IPS DF 19.7 (cell line): ENCODE measurements around the gene ZNF367.

Experiments
- DNase-seq: peaks from one replicate; pipeline ENCODE4 v3.0.0-alpha.2; 2013; ENCODE audit warnings: low read depth, low spot score

The ZNF367 gene

DNA sequence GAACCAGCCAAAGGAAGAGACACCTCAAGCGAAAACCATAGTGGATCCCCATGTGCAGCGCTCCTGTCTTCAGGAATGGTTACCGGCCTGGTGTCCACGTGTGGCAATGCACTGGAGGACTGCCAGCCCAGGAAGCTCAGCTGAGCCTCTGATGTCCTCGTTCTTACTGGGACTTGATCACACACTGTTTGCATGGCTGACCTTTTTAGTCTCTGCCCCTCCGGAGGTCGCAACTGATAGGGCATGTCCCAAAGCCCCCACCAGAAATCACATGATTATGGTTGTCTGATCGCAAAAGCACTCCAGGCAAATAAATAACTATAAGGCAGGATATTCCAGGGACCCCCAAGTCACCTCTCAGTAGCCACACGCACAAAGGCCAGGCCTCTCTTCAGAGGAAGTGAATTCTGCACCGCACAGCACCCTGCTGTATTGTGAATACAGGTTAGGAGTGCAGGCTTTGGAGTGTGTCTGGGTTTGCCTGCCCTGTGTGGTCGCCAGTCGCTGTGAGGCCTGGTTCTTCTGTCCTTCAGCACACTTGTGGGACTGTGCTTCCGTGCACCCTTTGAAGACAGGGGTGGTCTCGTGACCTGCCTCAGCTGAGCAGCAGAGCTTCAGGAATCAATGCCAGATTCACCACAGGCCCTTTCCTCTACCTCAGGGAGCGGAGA is 18.4 kb upstream of the ZNF367 start:
- DNase-seq = no peak

- DNase-seq = no peak
Measured at GRCh38 chr9:96436063-96436455, 17.9 kb upstream of the ZNF367 start.

DNA sequence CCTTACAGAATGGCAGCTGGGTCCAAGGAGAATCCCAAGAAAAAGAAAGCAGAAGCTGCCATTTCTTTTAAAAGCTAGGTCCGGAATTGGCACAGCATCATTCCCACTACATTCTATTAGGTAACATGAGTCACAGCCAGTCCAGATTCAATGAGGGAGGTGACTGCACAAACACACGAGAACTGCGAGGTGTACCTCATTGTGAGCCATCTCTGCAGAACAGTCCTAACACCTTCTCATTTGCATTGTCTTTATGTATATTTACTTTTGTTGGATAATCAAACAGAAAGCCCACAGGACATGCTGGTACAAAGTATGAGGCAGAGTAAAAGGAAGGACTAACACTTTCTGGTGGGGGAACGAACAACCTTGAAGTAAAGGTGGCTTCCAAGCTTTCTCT is 17.2 kb upstream of the ZNF367 start:
- DNase-seq = no peak

- DNase-seq = no peak
Measured at GRCh38 chr9:96430377-96430776, 12.2 kb upstream of the ZNF367 start.

GRCh38 chr9:96429732-96430131 is 11.6 kb upstream of the ZNF367 start:
- no peak for DNase-seq

- no peak for DNase-seq
Measured at GRCh38 chr9:96425500-96426169, 7.5 kb upstream of the ZNF367 start.

- no peak for DNase-seq
Measured at GRCh38 chr9:96423985-96424336, 5.8 kb upstream of the ZNF367 start.

DNA sequence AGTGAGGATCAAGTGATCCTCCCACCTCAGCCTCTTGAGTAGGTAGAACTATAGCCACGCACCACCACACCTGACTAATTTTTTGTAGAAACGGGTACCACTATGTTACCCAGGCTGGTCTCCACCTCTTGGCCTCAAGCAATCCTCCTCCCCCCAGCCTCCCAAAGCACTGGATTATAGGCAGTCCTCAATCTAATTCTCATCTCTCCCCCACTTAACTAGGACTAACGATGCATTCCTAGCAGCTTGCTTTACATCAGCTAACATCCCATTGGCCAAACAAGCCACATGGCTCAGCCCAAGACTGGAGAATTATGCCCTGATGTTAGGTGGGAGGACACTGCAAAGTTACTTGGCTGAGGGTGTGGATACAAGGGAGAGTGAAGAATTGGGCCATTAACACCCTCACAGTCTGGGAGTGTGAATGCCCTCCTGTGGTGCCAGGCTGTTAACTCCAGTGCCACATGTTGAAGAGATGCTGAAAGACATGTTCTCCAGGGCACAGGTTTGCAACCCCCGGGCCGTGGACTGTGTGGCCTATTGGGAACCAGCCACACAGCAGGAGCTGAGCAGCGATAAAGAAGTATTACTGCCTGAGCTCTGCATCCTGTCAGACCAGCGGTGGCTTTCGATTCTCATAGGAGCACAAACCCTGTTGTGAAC is 5.3 kb upstream of the ZNF367 start:
- DNase-seq = no peak

- DNase-seq = peak; percentile 86
Measured at GRCh38 chr9:96420468-96421219, 2.5 kb upstream of the ZNF367 start.

- DNase-seq = no peak
Measured at GRCh38 chr9:96419691-96419969, 1.5 kb upstream of the ZNF367 start.

GRCh38 chr9:96418920-96419690 is 935 bp upstream of the ZNF367 start:
- no peak for DNase-seq

- DNase-seq = no peak
Measured at GRCh38 chr9:96417661-96418082, 498 bp downstream of the ZNF367 start.

DNA sequence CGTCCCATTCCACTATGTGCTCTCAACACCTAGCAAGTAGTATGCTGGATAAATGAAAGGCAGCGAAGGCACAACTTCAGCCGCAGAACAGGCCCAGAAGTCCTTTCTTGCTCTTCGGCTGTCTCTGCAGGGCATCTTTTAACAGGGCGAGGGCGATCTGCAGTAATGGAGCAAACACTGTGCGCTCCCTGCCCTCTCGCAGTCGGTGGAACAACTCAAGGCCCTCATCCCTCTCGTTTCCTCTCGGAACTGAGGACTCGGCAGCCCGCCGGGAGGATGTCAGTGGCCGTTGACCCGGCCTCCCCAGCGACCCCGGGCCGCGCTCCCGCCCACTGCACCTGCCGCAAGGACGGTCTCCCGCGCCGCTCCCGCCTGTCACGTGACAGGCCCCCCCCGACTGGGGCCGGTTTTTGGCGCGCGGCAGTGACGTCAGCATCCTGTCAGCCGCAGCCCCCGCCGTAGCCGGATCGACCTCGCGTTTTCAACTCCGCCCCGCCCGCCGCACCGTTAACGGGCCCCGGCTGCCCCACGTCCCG is 1.1 kb downstream of the ZNF367 start:
- DNase-seq = no peak

DNA sequence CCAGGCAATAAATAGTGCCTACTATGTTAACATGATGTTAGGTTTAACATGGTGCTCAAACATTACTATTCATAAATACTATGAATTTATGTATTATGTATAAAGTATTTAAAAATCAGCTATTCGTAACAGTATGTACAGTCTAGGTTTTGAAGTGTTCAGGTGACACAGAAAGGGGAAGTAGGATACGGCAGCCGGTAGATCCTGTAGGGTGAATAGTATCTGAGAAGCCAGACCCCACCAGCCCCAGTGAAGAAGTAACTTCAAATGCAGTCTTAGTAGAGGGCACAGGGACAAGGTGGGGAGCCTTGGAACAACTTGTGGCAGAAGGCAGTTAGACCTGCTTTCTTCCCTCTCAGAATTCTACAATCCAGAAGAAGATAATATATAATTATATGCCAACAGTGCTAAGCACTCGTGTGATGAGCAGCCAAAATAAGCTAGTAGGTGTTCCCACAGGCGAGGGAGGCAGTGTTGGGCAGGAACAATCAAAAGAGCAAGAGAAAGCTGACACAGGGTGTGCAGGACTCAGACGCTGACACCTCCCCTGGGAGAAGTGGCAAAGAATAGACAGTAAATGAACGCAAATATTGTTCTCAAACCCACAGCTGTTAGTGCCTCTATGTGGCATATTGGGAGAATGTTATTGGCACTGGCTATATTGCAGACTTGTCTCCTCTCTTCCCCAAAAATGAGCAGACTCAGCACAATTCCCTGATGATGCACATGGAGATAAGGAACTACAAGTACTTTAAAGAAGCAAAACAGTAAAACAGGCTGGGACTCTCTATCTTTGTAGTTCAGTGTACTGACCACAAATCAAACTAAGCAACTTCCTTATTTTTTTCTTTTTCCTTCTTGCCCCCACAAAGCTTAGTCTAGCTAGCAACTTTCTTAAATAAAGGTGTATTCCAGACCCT is 4.6 kb downstream of the ZNF367 start:
- no peak for DNase-seq

DNA sequence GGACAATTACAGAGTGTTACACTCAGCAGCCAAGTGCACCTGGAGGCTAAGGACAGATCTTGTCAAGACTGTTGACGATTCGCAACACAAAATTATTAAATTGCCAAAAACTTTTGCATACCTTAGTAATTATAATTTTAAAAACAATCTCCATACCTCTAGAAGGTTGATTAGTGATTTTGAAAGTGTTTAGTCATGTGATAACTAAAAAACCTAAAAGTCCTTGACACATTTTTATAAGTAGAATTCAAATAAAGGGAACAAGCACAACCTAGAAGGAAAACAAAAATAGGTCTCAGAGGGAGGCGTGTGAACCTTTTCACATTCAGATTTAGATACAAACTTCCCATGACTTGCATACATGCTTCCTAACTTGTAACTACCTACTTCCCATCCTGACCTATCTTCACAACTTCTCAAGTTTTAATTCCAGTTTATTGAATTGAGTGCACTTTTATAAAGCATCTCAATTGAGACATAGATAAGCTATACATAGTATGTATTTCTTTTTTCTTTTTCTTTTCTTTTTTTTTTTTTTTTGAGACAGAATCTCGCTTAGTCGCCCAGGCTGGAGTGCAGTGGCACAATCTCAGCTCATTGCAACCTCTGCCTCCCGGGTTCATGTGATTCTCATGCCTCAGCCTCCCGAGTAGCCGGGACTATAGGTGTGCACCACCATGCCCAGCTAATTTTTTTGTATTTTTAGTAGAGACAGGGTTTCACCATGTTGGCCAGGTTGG is 5.8 kb downstream of the ZNF367 start:
- DNase-seq = no peak

- no peak for DNase-seq
Measured at GRCh38 chr9:96411129-96411838, 6.9 kb downstream of the ZNF367 start.

GRCh38 chr9:96408409-96409280 is 9.5 kb downstream of the ZNF367 start:
- no peak for DNase-seq
